Liver (tissue), 9 donors: ENCODE measurements around the gene MRPL21. TPM values are rescaled to one million over a fixed set of nuclear protein-coding genes. Genes with fewer than 3 reads are reported as not detected.

Experiments
- DNase-seq: peaks from one replicate; pipeline ENCODE4 v3.0.0-alpha.2; 2017; ENCODE audit warnings: low spot score
- H3K27ac ChIP-seq, 2 donors: one replicate each; pipeline ENCODE4 v1.7.0; 2013; ENCODE audit warnings: inconsistent platforms in 2 of 2, low read length in 2 of 2, control low read depth in 1 of 2, low read depth in 1 of 2, mild to moderate bottlenecking in 1 of 2
- H3K27me3 ChIP-seq, 4 donors: one replicate each; pipeline versions ENCODE4 v1.6.1 to v1.7.0; 2013; ENCODE audit warnings: low read length in 3 of 4, inconsistent platforms in 1 of 4, mild to moderate bottlenecking in 1 of 4, moderate library complexity in 1 of 4; ENCODE audit not compliant: control insufficient read depth in 4 of 4, insufficient read depth in 4 of 4
- H3K36me3 ChIP-seq, 4 donors: one replicate each; pipeline versions ENCODE4 v1.6.1 to v1.7.0; 2013; ENCODE audit warnings: low read length in 3 of 4, mild to moderate bottlenecking in 3 of 4, low read depth in 1 of 4, moderate library complexity in 1 of 4; ENCODE audit not compliant: control insufficient read depth in 4 of 4, insufficient read depth in 3 of 4
- H3K4me1 ChIP-seq, 4 donors: one replicate each; pipeline versions ENCODE4 v1.6.1 to v1.7.0; 2013; ENCODE audit warnings: low read length in 3 of 4, mild to moderate bottlenecking in 3 of 4, moderate library complexity in 1 of 4; ENCODE audit not compliant: control insufficient read depth in 4 of 4, insufficient read depth in 4 of 4
- H3K4me3 ChIP-seq, 3 donors: one replicate each; pipeline versions ENCODE4 v1.6.1 to v1.7.0; 2013; ENCODE audit warnings: low read length in 3 of 3, control low read depth in 1 of 3, low read depth in 1 of 3, mild to moderate bottlenecking in 1 of 3
- H3K9ac ChIP-seq, 2 donors: one replicate each; pipeline ENCODE4 v1.7.0; 2013; ENCODE audit warnings: low read length in 2 of 2, mild to moderate bottlenecking in 2 of 2, moderate library complexity in 2 of 2, control low read depth in 1 of 2, low read depth in 1 of 2
- H3K9me3 ChIP-seq, 4 donors: one replicate each; pipeline versions ENCODE4 v1.6.1 to v1.7.0; 2013; ENCODE audit warnings: low read length in 3 of 4; ENCODE audit not compliant: control insufficient read depth in 4 of 4
- EGR1 ChIP-seq, 2 donors: IDR thresholded peaks; 2 replicates each; pipeline ENCODE4 v1.6.1; 2016 to 2018; ENCODE audit warnings: antibody characterized with exemption in 2 of 2, low read depth in 2 of 2
- FOXA1 ChIP-seq: IDR thresholded peaks from 2 replicates; pipeline ENCODE4 v1.6.1; 2016; ENCODE audit warnings: antibody characterized with exemption
- FOXA2 ChIP-seq: IDR thresholded peaks from 2 replicates; pipeline ENCODE4 v1.6.1; 2016; ENCODE audit warnings: antibody characterized with exemption
- GABPA ChIP-seq, 2 donors: IDR thresholded peaks in 1 of 2; conservative IDR thresholded peaks in 1 of 2; 2 replicates each; pipeline ENCODE4 v1.6.1; 2016; ENCODE audit warnings: antibody characterized with exemption in 2 of 2, mild to moderate bottlenecking in 1 of 2, moderate library complexity in 1 of 2
- HNF4G ChIP-seq: IDR thresholded peaks from 2 replicates; pipeline ENCODE4 v1.6.1; 2016; ENCODE audit warnings: antibody characterized with exemption
- JUND ChIP-seq, 2 donors: IDR thresholded peaks; 2 replicates each; pipeline ENCODE4 v1.6.1; 2016; ENCODE audit warnings: antibody characterized with exemption in 2 of 2
- NR2F2 ChIP-seq: IDR thresholded peaks from 2 replicates; pipeline ENCODE4 v1.6.1; 2016; ENCODE audit warnings: antibody characterized with exemption
- RXRA ChIP-seq, 2 donors: IDR thresholded peaks; 2 replicates each; pipeline ENCODE4 v1.6.1; 2017 to 2018; ENCODE audit warnings: antibody characterized with exemption in 2 of 2, mild to moderate bottlenecking in 1 of 2
- SP1 ChIP-seq: IDR thresholded peaks from 2 replicates; pipeline ENCODE4 v1.6.1; 2018; ENCODE audit warnings: antibody characterized with exemption, mild to moderate bottlenecking
- TAF1 ChIP-seq: conservative IDR thresholded peaks from 2 replicates; pipeline ENCODE4 v1.6.1; 2016; ENCODE audit warnings: antibody characterized with exemption, mild to moderate bottlenecking
- WGBS: extraction: QIAGEN DNeasy Blood & Tissue Kit; methylation state at CpG from one replicate; pipeline ENCODE4 v1.1.7; 2013; 5-methylcytosine and 5-hydroxymethylcytosine counted together
- polyA plus RNA-seq, 2 donors: library from polyadenylated mRNA; stranded (reverse) in 1 of 2; unstranded in 1 of 2; fragments of 200-250 nt in 1 of 2; fragments of >200 nt in 1 of 2; fragmentation: Nextera tagmentation in 1 of 2; extraction: Ambion mirVana in 1 of 2; gene quantifications; one replicate each; pipeline versions ENCODE4 v1.2.1 to v1.2.3, GENCODE V29; 2013 to 2015
- total RNA-seq, 2 donors: library from RNA; depleted of rRNA; stranded (reverse); fragments of >200 nt; gene quantifications; one replicate each; pipeline ENCODE4 v1.2.3, GENCODE V29; 2014
- TF ChIP-seq, protein P1 (sequence below): IDR thresholded peaks from 2 replicates; pipeline ENCODE4 v1.6.1; 2016; ENCODE audit warnings: antibody characterized with exemption
- TF ChIP-seq, protein P2 (sequence below): IDR thresholded peaks from 2 replicates; pipeline ENCODE4 v1.6.1; 2016; ENCODE audit warnings: antibody characterized with exemption, mild to moderate bottlenecking
- TF ChIP-seq, protein P3 (sequence below): IDR thresholded peaks from 2 replicates; pipeline ENCODE4 v1.6.1; 2016; ENCODE audit warnings: antibody characterized with exemption
- TF ChIP-seq, protein P4 (sequence below): IDR thresholded peaks from 2 replicates; pipeline ENCODE4 v1.6.1; 2016; ENCODE audit warnings: antibody characterized with exemption
- TF ChIP-seq, protein P5 (sequence below): fragments of 150-350 bp; IDR thresholded peaks from 2 replicates; pipeline ENCODE4 v1.5.1; 2017; ENCODE audit warnings: improper control_type of control experiment, low read depth, low read length; ENCODE audit not compliant: missing input control
- donor health status: healthy.
- donor health status: healthy.
- donor health status: healthy.
- donor health status: healthy.
- donor health status: healthy.

Gene MRPL21
- total and polyA plus RNA-seq, 4 donors: 22.3 to 76.8 (median 35.4) TPM

DNA sequence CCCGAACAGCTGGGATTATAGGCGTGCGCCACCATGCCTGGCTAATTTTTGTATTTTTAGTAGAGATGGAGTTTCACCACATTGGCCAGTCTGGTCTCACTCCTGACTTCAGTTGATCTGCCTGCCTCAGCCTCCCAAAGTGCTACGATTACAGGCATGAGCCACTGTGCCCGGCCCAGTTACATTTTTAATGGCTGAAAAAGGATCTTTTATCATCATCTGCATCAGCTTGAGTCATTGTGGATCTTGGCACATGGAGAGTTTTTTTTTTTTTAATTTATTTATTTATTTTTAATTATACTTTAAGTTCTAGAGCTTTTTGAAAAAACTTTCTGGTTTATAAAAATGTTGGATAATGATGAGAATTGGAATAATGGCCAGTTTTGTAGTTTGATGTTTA, 8.6 kb upstream of the MRPL21 start (continued):
- TF ChIP-seq, protein P1, sequence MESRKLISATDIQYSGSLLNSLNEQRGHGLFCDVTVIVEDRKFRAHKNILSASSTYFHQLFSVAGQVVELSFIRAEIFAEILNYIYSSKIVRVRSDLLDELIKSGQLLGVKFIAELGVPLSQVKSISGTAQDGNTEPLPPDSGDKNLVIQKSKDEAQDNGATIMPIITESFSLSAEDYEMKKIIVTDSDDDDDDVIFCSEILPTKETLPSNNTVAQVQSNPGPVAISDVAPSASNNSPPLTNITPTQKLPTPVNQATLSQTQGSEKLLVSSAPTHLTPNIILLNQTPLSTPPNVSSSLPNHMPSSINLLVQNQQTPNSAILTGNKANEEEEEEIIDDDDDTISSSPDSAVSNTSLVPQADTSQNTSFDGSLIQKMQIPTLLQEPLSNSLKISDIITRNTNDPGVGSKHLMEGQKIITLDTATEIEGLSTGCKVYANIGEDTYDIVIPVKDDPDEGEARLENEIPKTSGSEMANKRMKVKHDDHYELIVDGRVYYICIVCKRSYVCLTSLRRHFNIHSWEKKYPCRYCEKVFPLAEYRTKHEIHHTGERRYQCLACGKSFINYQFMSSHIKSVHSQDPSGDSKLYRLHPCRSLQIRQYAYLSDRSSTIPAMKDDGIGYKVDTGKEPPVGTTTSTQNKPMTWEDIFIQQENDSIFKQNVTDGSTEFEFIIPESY: no peak
- TF ChIP-seq, protein P2, sequence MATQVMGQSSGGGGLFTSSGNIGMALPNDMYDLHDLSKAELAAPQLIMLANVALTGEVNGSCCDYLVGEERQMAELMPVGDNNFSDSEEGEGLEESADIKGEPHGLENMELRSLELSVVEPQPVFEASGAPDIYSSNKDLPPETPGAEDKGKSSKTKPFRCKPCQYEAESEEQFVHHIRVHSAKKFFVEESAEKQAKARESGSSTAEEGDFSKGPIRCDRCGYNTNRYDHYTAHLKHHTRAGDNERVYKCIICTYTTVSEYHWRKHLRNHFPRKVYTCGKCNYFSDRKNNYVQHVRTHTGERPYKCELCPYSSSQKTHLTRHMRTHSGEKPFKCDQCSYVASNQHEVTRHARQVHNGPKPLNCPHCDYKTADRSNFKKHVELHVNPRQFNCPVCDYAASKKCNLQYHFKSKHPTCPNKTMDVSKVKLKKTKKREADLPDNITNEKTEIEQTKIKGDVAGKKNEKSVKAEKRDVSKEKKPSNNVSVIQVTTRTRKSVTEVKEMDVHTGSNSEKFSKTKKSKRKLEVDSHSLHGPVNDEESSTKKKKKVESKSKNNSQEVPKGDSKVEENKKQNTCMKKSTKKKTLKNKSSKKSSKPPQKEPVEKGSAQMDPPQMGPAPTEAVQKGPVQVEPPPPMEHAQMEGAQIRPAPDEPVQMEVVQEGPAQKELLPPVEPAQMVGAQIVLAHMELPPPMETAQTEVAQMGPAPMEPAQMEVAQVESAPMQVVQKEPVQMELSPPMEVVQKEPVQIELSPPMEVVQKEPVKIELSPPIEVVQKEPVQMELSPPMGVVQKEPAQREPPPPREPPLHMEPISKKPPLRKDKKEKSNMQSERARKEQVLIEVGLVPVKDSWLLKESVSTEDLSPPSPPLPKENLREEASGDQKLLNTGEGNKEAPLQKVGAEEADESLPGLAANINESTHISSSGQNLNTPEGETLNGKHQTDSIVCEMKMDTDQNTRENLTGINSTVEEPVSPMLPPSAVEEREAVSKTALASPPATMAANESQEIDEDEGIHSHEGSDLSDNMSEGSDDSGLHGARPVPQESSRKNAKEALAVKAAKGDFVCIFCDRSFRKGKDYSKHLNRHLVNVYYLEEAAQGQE: no peak

DNA sequence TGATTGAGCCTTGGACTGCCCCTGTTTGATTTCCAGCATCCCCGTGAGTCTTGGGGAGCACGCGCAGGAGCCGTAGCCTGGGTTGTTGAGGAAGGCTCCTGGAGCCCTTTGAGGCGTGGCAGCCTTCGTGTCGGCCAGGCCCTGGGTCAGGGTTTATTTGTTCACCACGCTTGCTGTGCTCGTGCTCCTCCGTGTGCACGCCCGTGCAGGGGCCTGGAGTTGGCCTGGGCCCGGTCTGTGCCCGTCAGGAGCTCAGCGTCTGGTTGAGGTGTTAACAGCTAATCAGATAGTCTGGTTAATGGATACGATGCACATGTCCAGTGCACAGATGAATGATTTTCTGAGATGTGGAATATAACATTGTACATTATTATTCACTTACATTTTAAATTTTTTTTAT, 8.1 kb upstream of the MRPL21 start:
- no peak overlapping the region for H3K9ac ChIP-seq
- no peak overlapping the region for H3K27ac ChIP-seq
- H3K9me3 ChIP-seq: no peaks in the 10 kb centered on the region
- peaks cover 13 to 71% (median 48%) of the 10 kb centered on the region in 4 donors for H3K36me3 ChIP-seq
- TF ChIP-seq SP1: no peak
- TF ChIP-seq JUND (IDR thresholded peaks at IDR 0.05): no peak
- TF ChIP-seq, protein P3, sequence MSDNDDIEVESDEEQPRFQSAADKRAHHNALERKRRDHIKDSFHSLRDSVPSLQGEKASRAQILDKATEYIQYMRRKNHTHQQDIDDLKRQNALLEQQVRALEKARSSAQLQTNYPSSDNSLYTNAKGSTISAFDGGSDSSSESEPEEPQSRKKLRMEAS: no peak
- TF ChIP-seq, protein P4, sequence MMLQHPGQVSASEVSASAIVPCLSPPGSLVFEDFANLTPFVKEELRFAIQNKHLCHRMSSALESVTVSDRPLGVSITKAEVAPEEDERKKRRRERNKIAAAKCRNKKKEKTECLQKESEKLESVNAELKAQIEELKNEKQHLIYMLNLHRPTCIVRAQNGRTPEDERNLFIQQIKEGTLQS: no peak
- no peak for TF ChIP-seq GABPA (IDR thresholded peaks at IDR 0.05 in 1 of 2, conservative IDR thresholded peaks at IDR 0.05 in 1 of 2)
- TF ChIP-seq, protein P2: no peak
- TF ChIP-seq NR2F2: no peak
- TF ChIP-seq, protein P5, sequence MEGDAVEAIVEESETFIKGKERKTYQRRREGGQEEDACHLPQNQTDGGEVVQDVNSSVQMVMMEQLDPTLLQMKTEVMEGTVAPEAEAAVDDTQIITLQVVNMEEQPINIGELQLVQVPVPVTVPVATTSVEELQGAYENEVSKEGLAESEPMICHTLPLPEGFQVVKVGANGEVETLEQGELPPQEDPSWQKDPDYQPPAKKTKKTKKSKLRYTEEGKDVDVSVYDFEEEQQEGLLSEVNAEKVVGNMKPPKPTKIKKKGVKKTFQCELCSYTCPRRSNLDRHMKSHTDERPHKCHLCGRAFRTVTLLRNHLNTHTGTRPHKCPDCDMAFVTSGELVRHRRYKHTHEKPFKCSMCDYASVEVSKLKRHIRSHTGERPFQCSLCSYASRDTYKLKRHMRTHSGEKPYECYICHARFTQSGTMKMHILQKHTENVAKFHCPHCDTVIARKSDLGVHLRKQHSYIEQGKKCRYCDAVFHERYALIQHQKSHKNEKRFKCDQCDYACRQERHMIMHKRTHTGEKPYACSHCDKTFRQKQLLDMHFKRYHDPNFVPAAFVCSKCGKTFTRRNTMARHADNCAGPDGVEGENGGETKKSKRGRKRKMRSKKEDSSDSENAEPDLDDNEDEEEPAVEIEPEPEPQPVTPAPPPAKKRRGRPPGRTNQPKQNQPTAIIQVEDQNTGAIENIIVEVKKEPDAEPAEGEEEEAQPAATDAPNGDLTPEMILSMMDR: no peak
- no peak for TF ChIP-seq EGR1 (IDR thresholded peaks at IDR 0.05; ENCODE audit: low read depth in 2 of 2)
- TF ChIP-seq, protein P1: no peak
- no peak for TF ChIP-seq FOXA2
- TF ChIP-seq TAF1: no peak
- TF ChIP-seq FOXA1: no peak
- TF ChIP-seq HNF4G: no peak
- no peak for TF ChIP-seq RXRA (IDR thresholded peaks at IDR 0.05)
- WGBS: 96% methylated on average over 16 of the region's 16 CpGs
- H3K4me1 ChIP-seq: no peaks in the 10 kb centered on the region
- no peak overlapping the region for H3K4me3 ChIP-seq
- no peaks in the 10 kb centered on the region for H3K27me3 ChIP-seq
- DNase-seq: no peak
